NCI-H1105 (cell line): ENCODE measurements around the gene MRPL23.
A peak's percentile ranks its signal among the peaks of the same experiment; 100 is the strongest.
"Not testable (repeated sequence)": the region's sequence is repeated elsewhere in the genome, so short reads cannot be mapped to it uniquely, and the experiment has no call there.

Experiments used
- DNase-seq: peaks from one replicate; lab custom pipeline; 2025; lab: John Stamatoyannopoulos, UW

Gene MRPL23

GRCh38 chr11:1933416-1934334, 13.5 kb upstream of the MRPL23 start:
- no peak for DNase-seq

- no peak for DNase-seq
These were observed 12.6 kb upstream of the MRPL23 start for GRCh38 chr11:1934335-1935155.

- no peak for DNase-seq
These were observed 11.7 kb upstream of the MRPL23 start for GRCh38 chr11:1935156-1936071.

- DNase-seq = no peak
These were observed 10.9 kb upstream of the MRPL23 start for GRCh38 chr11:1936072-1936780.

GRCh38 chr11:1936781-1937615, 10.1 kb upstream of the MRPL23 start:
- DNase-seq = no peak

GRCh38 chr11:1937616-1938342, 9.4 kb upstream of the MRPL23 start:
- no peak for DNase-seq

GRCh38 chr11:1938343-1939005, 8.7 kb upstream of the MRPL23 start:
- DNase-seq = no peak

- DNase-seq = no peak
These were observed 8.0 kb upstream of the MRPL23 start for GRCh38 chr11:1939006-1939625.

GRCh38 chr11:1939788-1940187, 7.3 kb upstream of the MRPL23 start:
- DNase-seq = not testable (repeated sequence)

GRCh38 chr11:1942558-1943260, 4.4 kb upstream of the MRPL23 start:
- DNase-seq = no peak

GRCh38 chr11:1943576-1943975, 3.6 kb upstream of the MRPL23 start:
- DNase-seq = no peak

- DNase-seq = peak; percentile 56
These were observed 3.2 kb upstream of the MRPL23 start for GRCh38 chr11:1943977-1944376.

GRCh38 chr11:1947592-1948237, 583 bp downstream of the MRPL23 start:
- DNase-seq = no peak

GRCh38 chr11:1948389-1948788, 1.3 kb downstream of the MRPL23 start:
- DNase-seq = no peak

GRCh38 chr11:1949302-1949701, 2.2 kb downstream of the MRPL23 start:
- no peak for DNase-seq

GRCh38 chr11:1949922-1950321, 2.8 kb downstream of the MRPL23 start:
- no peak for DNase-seq

GRCh38 chr11:1952806-1953482, 5.8 kb downstream of the MRPL23 start:
- no peak for DNase-seq
